Neural progenitor cell (in vitro differentiated cells): ENCODE results near the gene SYNDIG1.

Experiments
- EZH2 ChIP-seq: fragments of 200-600 bp; sonication (generic); IDR thresholded peaks from 2 replicates; pipeline ENCODE4 v1.6.1; 2017; ENCODE audit warnings: antibody characterized with exemption, mild to moderate bottlenecking, moderate library complexity
- EZH2phosphoT487 ChIP-seq: fragments of 200-600 bp; sonication (generic); IDR thresholded peaks from 2 replicates; pipeline ENCODE4 v1.6.1; 2017; ENCODE audit warnings: antibody characterized with exemption
- TF ChIP-seq, protein P1 (sequence below): fragments of 200-600 bp; sonication (generic); IDR thresholded peaks from 2 replicates; pipeline ENCODE4 v1.5.1; 2017; ENCODE audit warnings: antibody characterized with exemption, mild to moderate bottlenecking

DNA sequence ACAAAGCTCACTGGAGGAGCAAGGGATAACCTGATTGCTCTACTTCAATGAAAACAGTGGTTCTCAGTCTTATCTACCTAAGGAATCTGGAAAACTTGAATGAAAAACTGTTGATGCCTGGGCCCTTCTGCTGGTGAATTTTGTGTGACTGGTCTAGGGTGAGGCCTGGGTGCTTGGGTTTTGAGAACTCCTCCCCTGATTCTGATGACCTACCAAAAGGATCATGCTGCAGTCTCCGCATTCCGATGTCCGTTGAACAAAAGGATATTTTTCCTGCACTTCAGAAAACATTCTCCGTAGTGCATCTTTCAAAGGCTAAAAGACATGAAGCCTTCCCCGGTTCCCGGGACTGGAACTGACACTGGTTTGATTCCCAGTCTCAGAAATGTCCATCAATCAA is 157.9 kb downstream of the SYNDIG1 start:
- TF ChIP-seq, protein P1, sequence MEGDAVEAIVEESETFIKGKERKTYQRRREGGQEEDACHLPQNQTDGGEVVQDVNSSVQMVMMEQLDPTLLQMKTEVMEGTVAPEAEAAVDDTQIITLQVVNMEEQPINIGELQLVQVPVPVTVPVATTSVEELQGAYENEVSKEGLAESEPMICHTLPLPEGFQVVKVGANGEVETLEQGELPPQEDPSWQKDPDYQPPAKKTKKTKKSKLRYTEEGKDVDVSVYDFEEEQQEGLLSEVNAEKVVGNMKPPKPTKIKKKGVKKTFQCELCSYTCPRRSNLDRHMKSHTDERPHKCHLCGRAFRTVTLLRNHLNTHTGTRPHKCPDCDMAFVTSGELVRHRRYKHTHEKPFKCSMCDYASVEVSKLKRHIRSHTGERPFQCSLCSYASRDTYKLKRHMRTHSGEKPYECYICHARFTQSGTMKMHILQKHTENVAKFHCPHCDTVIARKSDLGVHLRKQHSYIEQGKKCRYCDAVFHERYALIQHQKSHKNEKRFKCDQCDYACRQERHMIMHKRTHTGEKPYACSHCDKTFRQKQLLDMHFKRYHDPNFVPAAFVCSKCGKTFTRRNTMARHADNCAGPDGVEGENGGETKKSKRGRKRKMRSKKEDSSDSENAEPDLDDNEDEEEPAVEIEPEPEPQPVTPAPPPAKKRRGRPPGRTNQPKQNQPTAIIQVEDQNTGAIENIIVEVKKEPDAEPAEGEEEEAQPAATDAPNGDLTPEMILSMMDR, result no peak
- TF ChIP-seq EZH2phosphoT487 (no peak), EZH2 (no peak)
